ENCODE results near the gene POC1B.

DNA sequence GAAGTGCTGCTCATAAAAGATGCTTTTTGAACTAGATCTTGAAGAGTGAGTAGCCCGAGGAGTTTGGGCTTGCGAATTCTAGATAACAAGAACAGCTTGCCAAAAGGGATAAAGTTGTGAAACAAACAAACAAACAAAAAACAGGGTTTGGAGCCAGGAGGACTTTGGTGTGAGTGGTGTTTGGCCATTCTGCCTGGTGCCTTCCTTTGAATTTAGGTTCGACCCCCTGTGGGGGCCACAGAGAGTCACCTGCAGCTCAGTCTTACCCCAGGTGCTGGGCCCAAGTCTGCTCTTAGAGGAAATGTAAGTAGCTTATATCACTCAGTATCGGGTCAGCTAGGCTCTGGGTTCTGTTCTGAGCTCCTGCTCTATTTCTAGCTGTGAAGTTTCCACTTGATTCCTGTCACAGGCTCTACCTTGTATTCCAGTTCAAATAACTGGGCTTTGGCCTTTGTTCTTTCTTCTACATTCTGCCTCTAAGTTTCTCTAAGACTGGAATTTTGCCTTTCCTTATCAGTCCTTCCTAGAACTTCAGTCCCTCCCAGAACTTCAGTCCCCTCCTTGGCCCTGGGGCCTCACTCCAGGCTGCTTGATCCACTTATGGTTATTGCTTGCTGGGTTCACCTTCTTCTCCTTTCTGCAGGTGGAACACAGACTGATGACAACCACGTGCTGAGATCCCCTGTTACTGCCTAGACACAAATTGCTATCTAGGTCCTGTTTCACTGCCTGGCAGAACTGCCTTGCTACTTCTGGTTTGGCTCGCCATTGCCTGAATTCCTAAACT lies 153.1 kb downstream of the POC1B start:
- TF ChIP-seq, protein P1, sequence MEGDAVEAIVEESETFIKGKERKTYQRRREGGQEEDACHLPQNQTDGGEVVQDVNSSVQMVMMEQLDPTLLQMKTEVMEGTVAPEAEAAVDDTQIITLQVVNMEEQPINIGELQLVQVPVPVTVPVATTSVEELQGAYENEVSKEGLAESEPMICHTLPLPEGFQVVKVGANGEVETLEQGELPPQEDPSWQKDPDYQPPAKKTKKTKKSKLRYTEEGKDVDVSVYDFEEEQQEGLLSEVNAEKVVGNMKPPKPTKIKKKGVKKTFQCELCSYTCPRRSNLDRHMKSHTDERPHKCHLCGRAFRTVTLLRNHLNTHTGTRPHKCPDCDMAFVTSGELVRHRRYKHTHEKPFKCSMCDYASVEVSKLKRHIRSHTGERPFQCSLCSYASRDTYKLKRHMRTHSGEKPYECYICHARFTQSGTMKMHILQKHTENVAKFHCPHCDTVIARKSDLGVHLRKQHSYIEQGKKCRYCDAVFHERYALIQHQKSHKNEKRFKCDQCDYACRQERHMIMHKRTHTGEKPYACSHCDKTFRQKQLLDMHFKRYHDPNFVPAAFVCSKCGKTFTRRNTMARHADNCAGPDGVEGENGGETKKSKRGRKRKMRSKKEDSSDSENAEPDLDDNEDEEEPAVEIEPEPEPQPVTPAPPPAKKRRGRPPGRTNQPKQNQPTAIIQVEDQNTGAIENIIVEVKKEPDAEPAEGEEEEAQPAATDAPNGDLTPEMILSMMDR (conservative IDR thresholded peaks at IDR 0.05; ENCODE audit: low read depth, low read length): no peak
- TF ChIP-seq EZH2 (IDR thresholded peaks at IDR 0.05; ENCODE audit: low read length, unreplicated experiment): no peak

Measured in PC-3 (cell line).